Mesenchymal stem cell (in vitro differentiated cells and primary cell): ENCODE results near the gene AKR7A2.

Experiments used
- DNase-seq: peaks from one replicate; pipeline ENCODE4 v3.0.0-alpha.2; 2013
- H2AFZ ChIP-seq: one replicate; pipeline ENCODE4 v1.6.1; 2013; ENCODE audit warnings: low read depth, mild to moderate bottlenecking, control low read depth, inconsistent platforms, low read length, moderate library complexity
- H2AK5ac ChIP-seq: 2 replicates; pipeline ENCODE4 v1.6.1; 2013; ENCODE audit warnings: low read length, moderate library complexity, mild to moderate bottlenecking, inconsistent platforms; ENCODE audit not compliant: severe bottlenecking
- H2BK120ac ChIP-seq: one replicate; pipeline ENCODE4 v1.6.1; 2013; ENCODE audit warnings: low read depth, mild to moderate bottlenecking, inconsistent platforms, low read length, moderate library complexity
- H2BK12ac ChIP-seq, 2 experiments: one replicate each; pipeline ENCODE4 v1.6.1; 2013; ENCODE audit warnings: inconsistent platforms in 2 of 2, low read length in 2 of 2, mild to moderate bottlenecking in 2 of 2, moderate library complexity in 2 of 2, control low read depth in 1 of 2
- H2BK15ac ChIP-seq: one replicate; pipeline ENCODE4 v1.6.1; 2013; ENCODE audit warnings: mild to moderate bottlenecking, low read depth, inconsistent platforms; ENCODE audit not compliant: poor library complexity, severe bottlenecking
- H2BK5ac ChIP-seq: 2 replicates; pipeline ENCODE4 v1.6.1; 2013; ENCODE audit warnings: low read depth, mild to moderate bottlenecking, low read length, control low read depth, inconsistent platforms; ENCODE audit not compliant: poor library complexity, severe bottlenecking
- H3K14ac ChIP-seq, 2 experiments: one replicate each; pipeline ENCODE4 v1.6.1; 2013; ENCODE audit warnings: inconsistent platforms in 2 of 2, low read length in 2 of 2, control low read depth in 1 of 2, mild to moderate bottlenecking in 1 of 2, moderate library complexity in 1 of 2
- H3K18ac ChIP-seq, 2 experiments: one replicate each; pipeline ENCODE4 v1.6.1; 2013; ENCODE audit warnings: inconsistent platforms in 2 of 2, low read length in 2 of 2, control low read depth in 1 of 2, low read depth in 1 of 2, mild to moderate bottlenecking in 1 of 2
- H3K23ac ChIP-seq, 2 experiments: one replicate each; pipeline ENCODE4 v1.6.1; 2013; ENCODE audit warnings: inconsistent platforms in 2 of 2, low read length in 2 of 2, mild to moderate bottlenecking in 2 of 2, moderate library complexity in 2 of 2, control low read depth in 1 of 2
- H3K27ac ChIP-seq: 2 replicates; pipeline ENCODE4 v1.5.1; 2013; ENCODE audit warnings: mild to moderate bottlenecking, moderate library complexity, low read length, control low read depth, inconsistent platforms; ENCODE audit not compliant: poor library complexity, severe bottlenecking
- H3K27me3 ChIP-seq, 2 experiments: 2 replicates each; pipeline versions ENCODE4 v1.6.1 to v1.7.0; 2013; ENCODE audit warnings: low read length in 2 of 2, mild to moderate bottlenecking in 2 of 2, moderate library complexity in 2 of 2, control low read depth in 1 of 2, inconsistent platforms in 1 of 2; ENCODE audit not compliant: control insufficient read depth in 1 of 2, insufficient read depth in 1 of 2
- H3K36me3 ChIP-seq, 2 experiments: 2 replicates each; pipeline versions ENCODE4 v1.6.1 to v1.7.0; 2013; ENCODE audit warnings: low read length in 2 of 2, control low read depth in 1 of 2, inconsistent platforms in 1 of 2, low read depth in 1 of 2, mild to moderate bottlenecking in 1 of 2; ENCODE audit not compliant: insufficient read depth in 2 of 2, control insufficient read depth in 1 of 2
- H3K4ac ChIP-seq, 2 experiments: one replicate each; pipeline ENCODE4 v1.6.1; 2013; ENCODE audit warnings: inconsistent platforms in 2 of 2, low read length in 2 of 2, mild to moderate bottlenecking in 2 of 2, moderate library complexity in 2 of 2, control low read depth in 1 of 2, low read depth in 1 of 2
- H3K4me1 ChIP-seq: 2 replicates; pipeline ENCODE4 v1.6.1; 2013; ENCODE audit warnings: low read depth, low read length, control low read depth; ENCODE audit not compliant: control insufficient read depth, insufficient read depth
- H3K4me2 ChIP-seq: 2 replicates; pipeline ENCODE4 v1.6.1; 2013; ENCODE audit warnings: low read length, mild to moderate bottlenecking, inconsistent platforms; ENCODE audit not compliant: poor library complexity, severe bottlenecking
- H3K4me3 ChIP-seq, 2 experiments: 2 replicates each; pipeline versions ENCODE4 v1.5.1 to v1.7.0; 2013; ENCODE audit warnings: low read length in 2 of 2, mild to moderate bottlenecking in 2 of 2, control low read depth in 1 of 2, low read depth in 1 of 2; ENCODE audit not compliant: insufficient read depth in 1 of 2
- H3K79me1 ChIP-seq: replicated peaks from 2 replicates; pipeline ENCODE4 v1.6.1; 2013; ENCODE audit warnings: mild to moderate bottlenecking, control low read depth, low read length, inconsistent platforms; ENCODE audit not compliant: poor library complexity, severe bottlenecking
- H3K9ac ChIP-seq: 2 replicates; pipeline ENCODE4 v1.7.0; 2013; ENCODE audit warnings: mild to moderate bottlenecking, low read length, moderate library complexity
- H3K9me3 ChIP-seq: 2 replicates; pipeline ENCODE4 v1.7.0; 2013; ENCODE audit warnings: mild to moderate bottlenecking, low read length; ENCODE audit not compliant: control insufficient read depth
- H4K8ac ChIP-seq: one replicate; pipeline ENCODE4 v1.6.1; 2013; ENCODE audit warnings: inconsistent platforms, mild to moderate bottlenecking, low read length, moderate library complexity
- H4K91ac ChIP-seq: one replicate; pipeline ENCODE4 v1.6.1; 2013; ENCODE audit warnings: mild to moderate bottlenecking, low read length, inconsistent platforms
- WGBS: methylation state at CpG from one replicate; pipeline ENCODE4 v1.1.7; 2013; ENCODE audit warnings: mixed read lengths; 5-methylcytosine and 5-hydroxymethylcytosine counted together

Gene AKR7A2

DNA sequence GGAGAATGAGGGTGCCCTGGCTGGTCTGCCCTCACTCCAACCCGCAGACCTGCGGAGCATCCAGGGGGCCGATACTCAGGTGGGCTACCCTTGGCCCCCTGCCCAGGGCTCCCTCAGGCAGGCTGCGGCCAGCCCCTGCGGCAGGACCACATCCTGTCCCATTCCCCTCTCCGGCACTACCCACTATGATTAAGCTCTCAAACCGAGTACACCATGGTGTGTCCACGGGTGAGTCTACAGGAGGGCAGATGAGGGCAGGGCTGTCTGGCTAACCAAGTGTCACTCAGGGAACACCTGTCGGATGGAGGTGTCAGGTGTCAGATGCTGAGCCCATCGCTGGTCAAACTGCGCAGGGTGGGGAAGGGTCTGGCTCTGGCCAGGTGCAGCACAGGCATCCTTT lies 47.4 kb upstream of the AKR7A2 start:
- H4K8ac ChIP-seq = no peak overlapping the region
- H3K23ac ChIP-seq = no peak overlapping the region
- no peak overlapping the region for H2AK5ac ChIP-seq
- H2AFZ ChIP-seq = no peak overlapping the region
- H2BK5ac ChIP-seq = no peak overlapping the region
- H3K9ac ChIP-seq = no peak overlapping the region
- no peak overlapping the region for H2BK15ac ChIP-seq
- peaks cover 52 to 58% of the 10 kb centered on the region in 2 experiments for H3K36me3 ChIP-seq
- no peak overlapping the region for H3K18ac ChIP-seq
- no peak overlapping the region for H3K4ac ChIP-seq
- no peak overlapping the region for H4K91ac ChIP-seq
- H3K14ac ChIP-seq = no peak overlapping the region
- H3K4me1 ChIP-seq = peaks cover 27% of the 10 kb centered on the region
- peaks cover 43% of the 10 kb centered on the region for H3K79me1 ChIP-seq
- H2BK12ac ChIP-seq = no peak overlapping the region
- no peak overlapping the region for H3K27ac ChIP-seq
- H3K4me3 ChIP-seq = no peak overlapping the region
- WGBS = 94% methylated on average over 10 of the region's 11 CpGs
- H3K4me2 ChIP-seq = no peak overlapping the region
- no peak for DNase-seq
- no peak overlapping the region for H2BK120ac ChIP-seq
- H3K27me3 ChIP-seq = no peaks in the 10 kb centered on the region
- no peaks in the 10 kb centered on the region for H3K9me3 ChIP-seq

DNA sequence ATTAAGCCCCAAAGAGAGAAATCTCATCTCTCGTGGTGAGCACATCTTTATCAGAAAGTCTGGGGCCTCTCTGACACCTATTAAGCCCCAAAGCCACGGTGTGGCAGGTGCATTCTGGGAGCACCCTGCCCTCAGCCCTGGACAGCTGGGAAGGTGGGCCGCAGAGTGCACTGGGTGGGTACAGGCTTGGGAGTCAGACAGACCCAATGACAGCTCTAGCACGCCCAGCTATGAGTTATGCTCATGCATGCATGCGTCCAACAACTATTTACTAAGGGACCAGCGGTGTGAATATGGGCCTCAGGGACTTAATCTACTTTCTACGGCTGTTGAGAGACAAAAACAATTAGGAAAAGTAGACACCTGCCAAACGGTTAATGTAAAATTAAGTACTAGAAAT lies 46.8 kb upstream of the AKR7A2 start:
- no peak overlapping the region for H2BK15ac ChIP-seq
- H3K14ac ChIP-seq = no peak overlapping the region
- no peak overlapping the region for H2BK120ac ChIP-seq
- WGBS = 96% methylated on average over 6 of the region's 8 CpGs
- no peak overlapping the region for H2AK5ac ChIP-seq
- no peak overlapping the region for H3K18ac ChIP-seq
- H3K9ac ChIP-seq = no peak overlapping the region
- H4K8ac ChIP-seq = no peak overlapping the region
- H3K9me3 ChIP-seq = no peaks in the 10 kb centered on the region
- no peak overlapping the region for H2BK5ac ChIP-seq
- peaks cover 31% of the 10 kb centered on the region for H3K4me1 ChIP-seq
- H3K23ac ChIP-seq = no peak overlapping the region
- no peak overlapping the region for H3K4me2 ChIP-seq
- no peak overlapping the region for H2AFZ ChIP-seq
- no peaks in the 10 kb centered on the region for H3K27me3 ChIP-seq
- no peak for DNase-seq
- no peak overlapping the region for H4K91ac ChIP-seq
- H3K36me3 ChIP-seq = peaks cover 51 to 61% of the 10 kb centered on the region in 2 experiments
- no peak overlapping the region for H3K4ac ChIP-seq
- H2BK12ac ChIP-seq = no peak overlapping the region
- H3K27ac ChIP-seq = no peak overlapping the region
- H3K4me3 ChIP-seq = no peak overlapping the region
- peaks cover 41% of the 10 kb centered on the region for H3K79me1 ChIP-seq

DNA sequence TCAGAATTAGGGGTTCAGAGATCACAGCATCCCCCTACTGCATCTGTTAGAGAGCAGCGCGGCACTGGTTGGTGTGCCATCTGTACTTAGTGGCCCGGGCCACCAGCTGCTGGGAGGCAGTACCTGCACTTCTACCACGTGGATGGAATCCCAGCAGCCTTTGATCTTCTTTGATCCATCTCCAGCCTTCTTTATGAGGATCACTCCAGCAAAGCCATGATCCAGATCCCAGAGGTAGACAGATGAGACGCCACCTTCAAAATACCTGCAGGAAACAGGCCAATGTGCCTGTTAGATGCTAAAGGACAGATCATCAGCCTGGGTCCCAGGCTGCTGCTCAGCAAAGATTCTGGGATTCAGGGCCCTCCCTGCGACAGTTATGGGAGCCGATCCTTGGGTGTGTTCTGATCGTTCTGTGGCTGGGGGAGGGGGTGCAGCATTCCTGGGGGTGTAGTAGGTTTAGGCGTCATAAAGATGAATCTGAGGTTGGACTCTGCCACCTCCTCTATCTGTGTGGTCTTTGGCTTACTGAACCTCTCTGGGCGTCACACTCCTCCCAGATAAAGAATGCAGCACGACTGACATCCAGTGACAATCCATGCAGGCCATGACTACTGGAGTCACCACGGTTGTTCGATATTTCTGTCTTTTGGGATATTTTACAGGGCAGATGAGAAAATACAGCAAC lies 45.5 kb upstream of the AKR7A2 start:
- peaks cover 41% of the 10 kb centered on the region for H3K4me1 ChIP-seq
- H3K18ac ChIP-seq = no peak overlapping the region
- H3K27me3 ChIP-seq = no peaks in the 10 kb centered on the region
- no peak overlapping the region for H3K9ac ChIP-seq
- H3K27ac ChIP-seq = no peak overlapping the region
- no peak overlapping the region for H2BK5ac ChIP-seq
- no peak overlapping the region for H3K4ac ChIP-seq
- DNase-seq = no peak
- no peaks in the 10 kb centered on the region for H3K9me3 ChIP-seq
- H2BK15ac ChIP-seq = no peak overlapping the region
- no peak overlapping the region for H2BK12ac ChIP-seq
- H3K79me1 ChIP-seq = peaks cover 43% of the 10 kb centered on the region
- H3K4me2 ChIP-seq = no peak overlapping the region
- H3K4me3 ChIP-seq = no peak overlapping the region
- peaks cover 55 to 69% of the 10 kb centered on the region in 2 experiments for H3K36me3 ChIP-seq
- H3K23ac ChIP-seq = no peak overlapping the region
- H2AFZ ChIP-seq = no peak overlapping the region
- H2AK5ac ChIP-seq = no peak overlapping the region
- H4K91ac ChIP-seq = no peak overlapping the region
- no peak overlapping the region for H3K14ac ChIP-seq
- 97% methylated on average over 13 of the region's 13 CpGs for WGBS
- H4K8ac ChIP-seq = no peak overlapping the region
- H2BK120ac ChIP-seq = no peak overlapping the region

DNA sequence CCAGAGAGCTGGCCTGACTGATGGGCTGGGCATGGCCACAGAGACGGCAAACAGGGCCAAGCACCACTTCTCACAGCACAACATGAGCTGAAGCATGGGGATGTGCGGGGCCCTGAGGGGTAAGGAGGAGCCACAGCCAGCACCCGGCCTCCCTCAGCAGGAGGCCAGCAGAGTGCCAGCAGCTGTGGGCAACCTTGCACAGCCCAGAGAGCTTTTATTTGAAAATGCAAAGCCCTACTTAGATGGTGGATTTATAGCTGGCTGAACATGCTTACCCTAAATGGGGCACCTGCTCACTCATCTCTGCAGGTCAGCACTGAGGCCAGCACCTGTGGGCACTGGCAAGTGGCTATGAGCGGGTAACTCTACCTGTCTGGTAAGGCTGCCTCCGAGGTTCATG lies 44.3 kb upstream of the AKR7A2 start:
- Histone ChIP-seq H3K23ac (no peak overlapping the region), H3K9ac (no peak overlapping the region), H3K4me1 (peaks cover 37% of the 10 kb centered on the region), H2BK12ac (no peak overlapping the region), H3K27me3 (no peaks in the 10 kb centered on the region), H3K36me3 (peaks cover 59 to 81% of the 10 kb centered on the region in 2 experiments), H3K18ac (no peak overlapping the region), H3K4me3 (no peak overlapping the region), H2AFZ (no peak overlapping the region), H4K8ac (no peak overlapping the region), H3K4ac (no peak overlapping the region), H3K14ac (no peak overlapping the region), H3K79me1 (peaks cover 51% of the 10 kb centered on the region), H3K9me3 (no peaks in the 10 kb centered on the region), H2BK120ac (no peak overlapping the region), H2AK5ac (no peak overlapping the region), H3K4me2 (no peak overlapping the region), H2BK15ac (no peak overlapping the region), H4K91ac (no peak overlapping the region), H2BK5ac (no peak overlapping the region), H3K27ac (no peak overlapping the region)
- WGBS = 98% methylated on average over 5 of the region's 5 CpGs
- DNase-seq = no peak
